ENCODE measurements around the gene ABHD2. TPM values are rescaled to one million over a fixed set of nuclear protein-coding genes. Genes with fewer than 3 reads are reported as not detected.

ABHD2 gene
- total RNA-seq, 1 experiment from 2014 or later, result 52.4 TPM

DNA sequence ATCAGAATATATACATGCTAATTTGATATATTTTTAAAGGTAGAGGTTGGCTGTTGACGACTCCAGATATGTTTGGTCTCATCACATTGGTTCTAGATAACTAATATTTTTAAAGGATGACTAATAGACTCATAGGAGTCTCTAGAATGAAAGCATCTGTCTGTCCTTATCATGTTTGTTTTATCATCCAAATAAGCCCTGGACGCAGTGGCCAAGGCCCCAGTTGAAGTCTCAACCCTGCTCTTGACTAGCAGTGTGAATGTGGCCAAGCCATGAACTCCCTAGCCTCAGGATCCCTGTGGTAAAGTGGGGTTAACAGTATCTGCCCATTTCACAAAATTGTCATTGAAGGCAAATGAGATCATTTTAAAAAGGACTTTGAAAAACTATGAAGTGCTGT, 53.6 kb downstream of the ABHD2 start:
- no peaks in the 10 kb centered on the region for H3K36me3 ChIP-seq (ENCODE audit: insufficient read depth, low read length, poor library complexity, severe bottlenecking)
- H3K4me1 ChIP-seq (ENCODE audit: insufficient read depth, low read length, poor library complexity, severe bottlenecking), result peaks cover 37% of the 10 kb centered on the region
- intact Hi-C loops (cut with micrococcal nuclease; ENCODE audit: unreplicated experiment), result loop anchor here (5.0 kb wide), 1 partner anchor 55 kb away; the partner anchor contains the start of gene ABHD2
- POLR2A ChIA-PET (ENCODE audit: low non-redundant PET), result no interaction called here
- DNase-seq (ENCODE audit: low spot score), result no peak
- no peaks in the 10 kb centered on the region for H3K27me3 ChIP-seq (replicated peaks; ENCODE audit: insufficient read depth, low read depth, low read length, poor library complexity)
- no peaks in the 10 kb centered on the region for H3K9me3 ChIP-seq (ENCODE audit: low read depth, low read length, poor library complexity, severe bottlenecking)
- H3K4me3 ChIP-seq (ENCODE audit: low read depth, low read length, poor library complexity, severe bottlenecking), result no peak overlapping the region
- peak overlapping the region; percentile 12 for H3K27ac ChIP-seq (ENCODE audit: low read depth, low read length, poor library complexity, severe bottlenecking)
- CTCF ChIA-PET, result interaction anchor here (1.1 kb wide), 1 partner anchor 12 kb away, joined by 5 read pairs; no protein-coding TSS in a partner anchor
- TF ChIP-seq EZH2 (IDR thresholded peaks at IDR 0.05; ENCODE audit: borderline replicate concordance, low read depth, low read length, poor library complexity, severe bottlenecking), result no peak
- BruUV-seq (replicated peaks), result no TSS peak

DNA sequence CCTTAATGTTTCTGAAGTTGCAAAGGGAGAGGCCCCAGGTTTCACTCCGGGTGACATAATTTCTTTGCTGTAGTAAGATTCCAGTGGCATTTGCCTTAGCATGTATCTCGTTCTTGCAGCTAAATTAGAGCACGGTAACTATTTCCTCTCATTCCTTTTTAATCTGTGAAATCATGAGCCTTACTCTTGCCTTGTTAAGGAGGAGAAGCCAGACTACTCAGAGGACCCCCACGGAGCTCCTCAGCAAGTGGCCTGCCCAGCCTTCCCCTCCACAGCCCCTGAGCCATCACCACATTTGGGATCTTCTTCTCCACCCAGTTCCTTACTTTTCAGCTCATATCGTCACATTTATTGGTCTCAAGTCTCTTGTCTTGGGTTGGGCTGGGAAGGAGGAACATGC, 54.2 kb downstream of the ABHD2 start:
- CTCF ChIA-PET, result interaction anchor here (1.1 kb wide), 1 partner anchor 13 kb away, joined by 5 read pairs; no protein-coding TSS in a partner anchor
- H3K27me3 ChIP-seq (replicated peaks; ENCODE audit: insufficient read depth, low read depth, low read length, poor library complexity), result no peaks in the 10 kb centered on the region
- no peaks in the 10 kb centered on the region for H3K36me3 ChIP-seq (ENCODE audit: insufficient read depth, low read length, poor library complexity, severe bottlenecking)
- H3K27ac ChIP-seq (ENCODE audit: low read depth, low read length, poor library complexity, severe bottlenecking), result peak overlapping the region; percentile 12
- DNase-seq (ENCODE audit: low spot score), result peak; percentile 84
- TF ChIP-seq EZH2 (IDR thresholded peaks at IDR 0.05; ENCODE audit: borderline replicate concordance, low read depth, low read length, poor library complexity, severe bottlenecking), result no peak
- TF ChIP-seq, protein P1, sequence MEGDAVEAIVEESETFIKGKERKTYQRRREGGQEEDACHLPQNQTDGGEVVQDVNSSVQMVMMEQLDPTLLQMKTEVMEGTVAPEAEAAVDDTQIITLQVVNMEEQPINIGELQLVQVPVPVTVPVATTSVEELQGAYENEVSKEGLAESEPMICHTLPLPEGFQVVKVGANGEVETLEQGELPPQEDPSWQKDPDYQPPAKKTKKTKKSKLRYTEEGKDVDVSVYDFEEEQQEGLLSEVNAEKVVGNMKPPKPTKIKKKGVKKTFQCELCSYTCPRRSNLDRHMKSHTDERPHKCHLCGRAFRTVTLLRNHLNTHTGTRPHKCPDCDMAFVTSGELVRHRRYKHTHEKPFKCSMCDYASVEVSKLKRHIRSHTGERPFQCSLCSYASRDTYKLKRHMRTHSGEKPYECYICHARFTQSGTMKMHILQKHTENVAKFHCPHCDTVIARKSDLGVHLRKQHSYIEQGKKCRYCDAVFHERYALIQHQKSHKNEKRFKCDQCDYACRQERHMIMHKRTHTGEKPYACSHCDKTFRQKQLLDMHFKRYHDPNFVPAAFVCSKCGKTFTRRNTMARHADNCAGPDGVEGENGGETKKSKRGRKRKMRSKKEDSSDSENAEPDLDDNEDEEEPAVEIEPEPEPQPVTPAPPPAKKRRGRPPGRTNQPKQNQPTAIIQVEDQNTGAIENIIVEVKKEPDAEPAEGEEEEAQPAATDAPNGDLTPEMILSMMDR (conservative IDR thresholded peaks at IDR 0.05; ENCODE audit: low read depth, low read length), result no peak
- peaks cover 37% of the 10 kb centered on the region for H3K4me1 ChIP-seq (ENCODE audit: insufficient read depth, low read length, poor library complexity, severe bottlenecking)
- POLR2A ChIA-PET (ENCODE audit: low non-redundant PET), result interaction anchor here (0.7 kb wide), 1 partner anchor 598 kb away, joined by 3 read pairs; no protein-coding TSS in a partner anchor
- intact Hi-C loops (cut with micrococcal nuclease; ENCODE audit: unreplicated experiment), result loop anchor here (5.0 kb wide), 1 partner anchor 55 kb away; the partner anchor contains the start of gene ABHD2
- BruUV-seq (replicated peaks), result no TSS peak
- no peaks in the 10 kb centered on the region for H3K9me3 ChIP-seq (ENCODE audit: low read depth, low read length, poor library complexity, severe bottlenecking)
- no peak overlapping the region for H3K4me3 ChIP-seq (ENCODE audit: low read depth, low read length, poor library complexity, severe bottlenecking)

DNA sequence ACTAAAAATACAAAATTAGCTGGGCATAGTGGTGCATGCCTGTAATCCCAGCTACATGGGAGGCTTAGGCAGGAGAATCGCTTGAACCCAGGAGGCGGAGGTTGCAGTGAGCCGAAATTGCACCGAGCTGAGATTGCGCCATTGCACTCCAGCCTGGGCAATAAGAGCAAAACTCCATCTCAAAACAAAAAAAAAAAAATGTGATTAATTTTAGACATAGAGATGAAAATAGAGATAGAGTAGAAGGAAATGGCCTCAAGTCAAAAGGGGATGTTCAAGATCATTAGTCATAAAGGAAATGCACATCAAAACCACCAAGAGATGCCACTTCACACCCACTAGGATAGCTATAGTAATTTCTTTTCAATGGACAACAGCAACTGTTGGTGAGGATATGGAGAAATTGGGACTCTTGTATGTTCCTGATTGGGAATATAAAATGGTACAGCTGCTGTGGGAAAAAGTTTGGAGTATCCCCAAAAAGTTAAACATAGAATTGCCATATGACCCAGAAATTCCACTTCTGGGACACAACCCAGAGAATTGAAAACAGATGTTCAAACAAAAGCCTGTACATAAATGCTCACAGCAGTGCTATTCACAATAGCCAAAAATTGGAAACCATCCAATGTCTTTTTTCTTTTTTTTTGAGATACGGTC, 55.4 kb downstream of the ABHD2 start:
- Histone ChIP-seq H3K4me3 (ENCODE audit: low read depth, low read length, poor library complexity, severe bottlenecking) (no peak overlapping the region), H3K36me3 (ENCODE audit: insufficient read depth, low read length, poor library complexity, severe bottlenecking) (no peaks in the 10 kb centered on the region), H3K9me3 (ENCODE audit: low read depth, low read length, poor library complexity, severe bottlenecking) (no peaks in the 10 kb centered on the region), H3K27me3 (replicated peaks; ENCODE audit: insufficient read depth, low read depth, low read length, poor library complexity) (no peaks in the 10 kb centered on the region), H3K4me1 (ENCODE audit: insufficient read depth, low read length, poor library complexity, severe bottlenecking) (peaks cover 37% of the 10 kb centered on the region), H3K27ac (ENCODE audit: low read depth, low read length, poor library complexity, severe bottlenecking) (no peak overlapping the region)
- BruUV-seq (replicated peaks), result no TSS peak
- intact Hi-C loops (cut with micrococcal nuclease; ENCODE audit: unreplicated experiment), result loop anchor here (5.0 kb wide), 1 partner anchor 56 kb away; the partner anchor contains the start of gene ABHD2
- no peak for TF ChIP-seq EZH2 (IDR thresholded peaks at IDR 0.05; ENCODE audit: borderline replicate concordance, low read depth, low read length, poor library complexity, severe bottlenecking)
- TF ChIP-seq, protein P1 (conservative IDR thresholded peaks at IDR 0.05; ENCODE audit: low read depth, low read length), result no peak
- ChIA-PET POLR2A (ENCODE audit: low non-redundant PET) (no interaction called here), CTCF (interaction anchor here (0.7 to 0.9 kb wide), 2 partner anchors 11 to 265 kb away, joined by 3 read pairs; no protein-coding TSS in a partner anchor)
- DNase-seq (ENCODE audit: low spot score), result peak; percentile 93
